ENCODE data around the gene RFX3. TPM values are rescaled to one million over a fixed set of nuclear protein-coding genes. Genes with fewer than 3 reads are reported as not detected.

The RFX3 gene
- total and polyA plus RNA-seq, 2 of the 13 experiments (the other 11 are each of a cell fraction or from before 2014, with no cell fraction given) = 2.7 to 5.3 TPM

- no peak for TF ChIP-seq PBX3 (CRISPR knock-in tag; IDR thresholded peaks at IDR 0.05; ENCODE audit: borderline replicate concordance)
- TF ChIP-seq KAT2B (IDR thresholded peaks at IDR 0.05; ENCODE audit: borderline replicate concordance, low read depth, low read length) = no peak
- TF ChIP-seq ZBTB7A (CRISPR knock-in tag; IDR thresholded peaks at IDR 0.05) = no peak
Measured at GRCh38 chr9:3495855-3496254, 29.9 kb downstream of the RFX3 start (continued).

- H3K9ac ChIP-seq (ENCODE audit: insufficient read depth, low read depth, low read length) = no peak overlapping the region
- no peak overlapping the region for H3K4me2 ChIP-seq (ENCODE audit: low read depth, low read length)
- FAIRE-seq (no peak), DNase-seq (ENCODE audit: low spot score) (no peak), ATAC-seq (no peak)
- no peak overlapping the region for H2AFZ ChIP-seq (ENCODE audit: low read length)
- CTCF ChIA-PET (ENCODE audit: low intra/inter-chr PET ratio, low total read pairs) = no interaction called here
- 96% methylated on average over 4 of the region's 4 CpGs for WGBS (ENCODE audit: low lambda C conversion rate)
- no peaks in the 10 kb centered on the region for H3K79me2 ChIP-seq (ENCODE audit: insufficient read depth, low read length)
- BruUV-seq (replicated peaks) = no TSS peak
- no peak overlapping the region for H3K27ac ChIP-seq (ENCODE audit: extremely low read length, insufficient read depth, low read length)
- POLR2A ChIA-PET = no interaction called here
- intact Hi-C loops (cut with micrococcal nuclease; ENCODE audit: unreplicated experiment) (no loop called here), in situ Hi-C loops (cut with HindIII; ENCODE audit: extremely low pct_ligation_motif_present, low pct_unique_long_range_greater_than_20kb) (no loop called here)
- no peaks in the 10 kb centered on the region; a peak in 1 of 5 replicates for H3K36me3 ChIP-seq (replicated peaks in 1 of 2; ENCODE audit: control insufficient read depth in 1 of 2, insufficient read depth in 2 of 2, low read length in 2 of 2)
- H4K20me1 ChIP-seq (ENCODE audit: insufficient read depth, low read length) = no peaks in the 10 kb centered on the region
- no peak overlapping the region for H3K4me3 ChIP-seq (replicated peaks in 1 of 3; ENCODE audit: insufficient read depth in 1 of 3, low read depth in 2 of 3, low read length in 3 of 3)
- TF ChIP-seq KMT2B (CRISPR knock-in tag; IDR thresholded peaks at IDR 0.05) (no peak), RARA (CRISPR knock-in tag; IDR thresholded peaks at IDR 0.05) (no peak), NR0B2 (CRISPR knock-in tag; IDR thresholded peaks at IDR 0.05) (no peak), HNRNPLL (IDR thresholded peaks at IDR 0.05; ENCODE audit: low read depth, low read length, poor library complexity, severe bottlenecking) (no peak), NCOR1 (IDR thresholded peaks at IDR 0.05; ENCODE audit: borderline replicate concordance, low read length) (no peak), ASH2L (IDR thresholded peaks at IDR 0.05; ENCODE audit: insufficient read length, low read depth, low read length) (no peak), ZNF510 (CRISPR knock-in tag; IDR thresholded peaks at IDR 0.05; ENCODE audit: low read depth) (no peak), RBFOX2 (IDR thresholded peaks at IDR 0.05; ENCODE audit: low read depth, low read length) (no peak), NKX3-1 (CRISPR knock-in tag; IDR thresholded peaks at IDR 0.05) (no peak), SOX6 (IDR thresholded peaks at IDR 0.05) (no peak), SOX6 (CRISPR knock-in tag; IDR thresholded peaks at IDR 0.05) (no peak), FOXK2 (IDR thresholded peaks at IDR 0.05) (no peak), ZNF530 (CRISPR knock-in tag; IDR thresholded peaks at IDR 0.05; ENCODE audit: low read depth) (no peak), NR2F1 (CRISPR knock-in tag; IDR thresholded peaks at IDR 0.05) (no peak), CENPBD1 (CRISPR knock-in tag; IDR thresholded peaks at IDR 0.05; ENCODE audit: borderline replicate concordance, low read depth) (no peak), DRAP1 (CRISPR knock-in tag; IDR thresholded peaks at IDR 0.05) (no peak), ZNF564 (CRISPR knock-in tag; IDR thresholded peaks at IDR 0.05) (no peak), TBX2 (CRISPR knock-in tag; IDR thresholded peaks at IDR 0.05; ENCODE audit: borderline replicate concordance) (no peak), ZNF33A (CRISPR knock-in tag; IDR thresholded peaks at IDR 0.05; ENCODE audit: borderline replicate concordance) (no peak), GABPA (IDR thresholded peaks at IDR 0.05; ENCODE audit: low read depth, low read length) (no peak), GABPA (CRISPR knock-in tag; IDR thresholded peaks at IDR 0.05; ENCODE audit: low read depth) (no peak), ZNF205 (CRISPR knock-in tag; IDR thresholded peaks at IDR 0.05) (no peak)
- H3K9me3 ChIP-seq (ENCODE audit: low read length) = no peaks in the 10 kb centered on the region
- no peaks in the 10 kb centered on the region for H3K4me1 ChIP-seq (ENCODE audit: insufficient read depth, low read length)
- H3K27me3 ChIP-seq (ENCODE audit: control insufficient read depth in 1 of 2, insufficient read depth in 2 of 2, low read length in 2 of 2) = no peaks in the 10 kb centered on the region
Measured at GRCh38 chr9:3492214-3492613, 33.6 kb downstream of the RFX3 start.

All from HepG2 (cell line).